Measurements from ENCODE around the gene TMTC4.
A peak's percentile ranks its signal among the peaks of the same experiment; 100 is the strongest.

The TMTC4 gene

DNA sequence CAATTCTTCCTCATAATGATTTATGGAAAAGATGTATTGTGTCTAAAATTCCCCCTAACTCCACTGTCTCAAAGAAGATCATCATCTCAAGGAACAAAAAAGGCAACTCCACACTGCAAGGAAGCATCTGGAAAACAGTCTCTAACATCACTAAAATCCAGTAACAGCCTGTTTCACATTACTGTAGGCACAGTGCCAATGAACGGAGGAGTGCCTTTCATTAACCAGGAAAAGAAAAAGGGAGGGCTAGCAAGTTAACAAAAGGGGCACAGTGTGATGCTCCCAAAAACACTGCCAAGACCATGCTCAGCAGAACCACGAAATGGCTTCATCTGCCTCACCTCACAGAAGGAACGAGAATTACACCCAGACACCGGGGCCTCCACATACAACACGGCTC, 8.5 kb downstream of the TMTC4 start:
- no peak for DNase-seq

DNA sequence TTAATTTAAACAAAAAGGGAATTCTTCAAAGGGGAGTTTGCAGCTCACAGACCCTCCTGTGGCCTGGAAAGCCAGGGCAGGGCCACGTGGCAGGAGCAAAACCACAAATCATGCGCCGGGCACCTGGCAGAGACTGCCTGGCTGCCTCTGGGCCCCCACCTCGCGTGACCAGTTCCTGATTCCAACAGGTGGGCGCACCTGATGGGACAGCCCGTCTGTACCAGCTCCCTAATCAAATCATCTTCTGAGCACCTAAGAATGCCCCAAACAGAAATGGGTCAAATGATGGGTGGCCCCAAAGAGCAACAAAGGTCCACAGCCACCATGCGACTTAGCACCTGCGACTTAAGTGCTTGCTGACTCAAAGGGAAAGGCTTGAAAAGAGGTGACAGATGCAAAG, 9.2 kb downstream of the TMTC4 start:
- no peak for DNase-seq

DNA sequence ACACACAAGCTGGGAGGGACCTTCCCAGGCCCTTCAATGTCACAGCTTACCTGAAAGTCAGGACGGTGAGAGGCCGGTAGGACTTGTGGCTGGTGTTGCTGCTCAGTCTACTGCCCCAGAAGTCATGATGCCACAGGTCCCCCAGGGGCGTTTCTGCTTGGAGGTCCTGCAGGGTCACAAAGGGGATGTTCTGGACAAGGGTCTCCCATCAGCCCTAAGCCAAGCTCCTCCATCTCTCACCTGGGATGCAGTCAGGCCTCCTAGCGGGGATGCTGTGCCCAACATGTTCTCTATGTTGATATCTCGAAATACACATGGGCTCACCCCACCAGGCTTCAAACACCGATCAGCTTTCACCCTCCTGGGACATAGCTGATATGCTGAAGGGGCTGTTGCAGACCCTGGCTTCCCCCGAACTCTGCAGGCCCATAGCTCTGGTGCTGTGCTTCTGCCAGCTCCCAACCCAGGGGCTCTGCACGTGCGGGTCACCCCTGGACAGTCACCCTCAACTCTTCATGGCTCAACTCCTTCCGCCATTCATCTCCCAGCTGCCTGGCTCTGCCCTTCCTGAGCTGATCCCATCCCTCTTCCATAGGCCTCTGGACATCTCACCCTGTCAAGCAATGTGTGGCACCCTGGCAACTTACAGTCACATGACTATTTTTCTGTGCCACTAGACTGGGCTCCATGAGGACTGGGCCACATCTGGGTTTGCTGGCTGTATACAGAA, 10.3 kb downstream of the TMTC4 start:
- no peak for DNase-seq

DNA sequence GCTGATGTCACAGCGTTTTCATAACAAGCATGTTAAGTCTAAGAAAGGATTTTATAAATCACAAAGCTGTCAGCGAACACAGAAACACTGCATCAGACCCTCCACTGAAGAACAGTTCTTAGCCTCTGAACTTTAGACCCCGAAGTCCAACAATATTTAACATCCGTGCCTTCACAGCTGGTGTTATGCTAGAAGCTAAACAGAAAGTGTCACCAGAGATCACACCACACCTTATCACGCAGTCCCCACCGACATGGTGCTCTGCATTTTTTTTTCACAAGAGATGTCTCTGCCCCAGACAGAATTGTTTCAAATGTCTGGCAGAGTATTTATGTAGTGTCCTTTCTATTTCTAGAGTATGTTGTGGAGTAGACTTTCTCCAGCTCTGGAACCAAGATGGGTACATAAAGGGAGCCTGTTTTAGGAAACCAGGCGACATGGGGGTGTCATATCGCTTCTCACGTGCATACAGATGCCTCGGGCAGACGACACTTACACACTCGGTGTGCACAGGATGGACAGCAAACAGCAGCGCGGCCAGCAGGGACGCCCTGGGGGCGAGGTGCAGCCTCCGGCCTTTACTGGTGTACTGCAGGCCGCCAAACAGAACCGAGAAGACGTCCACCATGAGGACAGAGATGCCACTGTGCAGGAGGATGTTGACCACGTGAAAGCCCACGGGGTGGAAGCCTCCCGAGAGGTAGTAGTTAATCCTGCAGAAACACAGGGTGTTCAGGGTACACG, 12.0 kb downstream of the TMTC4 start:
- DNase-seq: no peak

DNA sequence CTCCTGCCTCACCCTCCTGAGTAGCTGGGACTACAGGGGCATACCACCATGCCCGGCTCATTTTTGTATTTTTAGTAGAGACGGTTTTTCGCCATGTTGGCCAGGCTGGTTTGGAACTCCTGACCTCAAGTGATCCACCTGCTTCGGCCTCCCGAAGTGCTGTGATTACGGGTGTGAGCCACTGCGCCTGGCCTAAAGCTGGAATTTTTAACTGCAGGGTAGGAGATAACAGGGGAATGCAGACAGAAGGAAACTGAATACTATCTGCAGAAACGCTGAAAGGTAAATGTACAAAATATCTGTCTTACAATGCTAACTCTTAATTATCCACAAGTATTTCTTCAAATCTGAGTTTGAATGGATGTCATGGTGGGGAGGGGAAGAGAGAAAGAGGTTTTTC, 13.8 kb downstream of the TMTC4 start:
- DNase-seq: no peak

DNA sequence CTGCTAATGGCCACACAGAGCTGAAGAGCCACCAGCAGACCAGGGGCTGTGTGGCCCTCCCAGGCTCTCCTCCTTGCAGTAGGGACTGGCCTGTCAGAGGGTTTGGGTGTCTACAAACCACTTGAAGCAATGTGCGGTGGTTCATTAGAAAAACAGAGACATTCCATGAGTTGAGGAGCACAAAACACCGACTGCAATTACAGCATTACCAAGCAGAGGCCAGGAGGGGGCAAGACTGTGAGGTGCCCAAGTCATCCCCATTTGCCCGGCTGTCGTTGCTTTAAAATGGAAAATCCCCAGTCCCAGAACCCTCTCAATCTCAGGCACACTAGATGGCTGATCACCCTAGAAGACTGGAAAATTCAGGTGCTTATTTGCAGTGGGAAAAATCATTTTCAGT, 15.0 kb downstream of the TMTC4 start:
- DNase-seq: no peak

DNA sequence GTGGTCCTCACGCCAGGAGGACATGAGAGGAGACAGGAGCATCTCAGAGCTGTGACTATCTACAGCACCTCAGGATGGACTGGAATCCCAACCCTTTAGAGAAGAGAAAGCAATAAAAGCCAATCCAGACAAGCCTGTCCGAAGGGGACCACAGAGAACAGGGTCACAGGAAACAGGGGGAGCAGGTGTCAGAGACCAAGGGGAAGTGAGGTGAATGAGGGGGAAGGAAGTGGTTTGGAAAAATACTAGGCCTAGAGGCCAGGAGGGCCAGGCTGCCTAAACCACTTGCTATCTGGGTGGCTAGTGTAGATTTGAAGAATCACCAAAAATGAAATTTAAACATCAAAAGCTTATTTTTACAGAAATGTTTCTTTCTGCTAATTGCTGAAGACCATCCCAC, 16.2 kb downstream of the TMTC4 start:
- DNase-seq: no peak

DNA sequence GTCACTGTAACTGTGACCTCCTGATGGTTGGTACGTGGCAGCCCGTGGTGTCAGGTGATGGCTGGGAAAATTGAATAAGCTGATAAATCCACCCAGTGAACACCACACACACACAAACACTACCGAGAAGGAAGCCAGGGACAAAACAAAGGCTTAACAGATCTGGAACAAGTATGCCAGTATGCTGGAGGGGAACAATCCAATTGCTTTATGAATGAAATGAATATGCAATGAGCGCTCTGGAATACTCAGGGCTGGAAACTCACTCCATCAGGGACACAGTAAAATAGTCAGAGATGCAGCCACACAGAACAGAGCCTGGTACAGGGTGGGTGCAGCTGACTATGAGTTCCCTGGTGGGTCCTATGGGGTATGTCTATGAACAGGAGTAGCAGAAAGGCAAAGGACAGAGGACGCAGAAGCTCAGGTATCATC, 16.7 kb downstream of the TMTC4 start:
- no peak for DNase-seq

DNA sequence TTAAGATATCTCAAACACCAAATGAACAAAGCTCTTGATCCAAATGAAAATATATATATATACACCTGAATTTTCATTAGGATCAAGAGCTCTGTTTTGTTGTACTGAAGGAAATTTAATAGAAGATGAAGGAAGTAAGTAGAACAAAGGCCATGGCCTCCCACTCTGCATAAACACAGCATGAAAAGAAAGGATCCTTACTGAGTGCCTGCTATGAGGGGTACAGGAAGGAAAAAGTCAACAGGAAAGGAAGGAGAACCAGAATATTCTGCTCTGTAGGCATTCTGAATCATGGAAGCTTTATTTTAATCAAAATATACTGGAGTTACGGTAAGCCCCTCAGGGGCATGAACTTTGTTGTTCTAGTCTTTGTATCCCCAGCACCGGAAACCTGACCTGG, 22.1 kb downstream of the TMTC4 start:
- DNase-seq: no peak

DNA sequence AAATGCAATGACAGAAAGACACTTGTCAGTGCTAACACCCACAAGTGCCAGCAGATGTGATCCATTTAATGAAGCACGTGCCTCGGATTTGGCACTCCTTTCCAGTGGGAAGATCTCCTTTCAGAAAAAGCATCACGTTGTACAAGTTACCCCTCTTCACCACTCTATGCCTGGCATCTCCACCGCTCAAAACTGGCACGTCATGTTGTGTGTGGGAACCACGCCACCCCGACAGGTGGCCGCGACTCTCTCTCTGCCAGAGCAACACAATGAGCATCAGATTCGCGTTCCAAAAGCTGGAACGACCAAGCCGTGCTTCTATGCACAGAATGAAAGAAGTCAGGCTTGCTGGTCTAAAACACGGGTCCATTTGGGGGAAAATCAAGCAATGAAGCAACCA, 24.3 kb downstream of the TMTC4 start:
- DNase-seq: no peak

DNA sequence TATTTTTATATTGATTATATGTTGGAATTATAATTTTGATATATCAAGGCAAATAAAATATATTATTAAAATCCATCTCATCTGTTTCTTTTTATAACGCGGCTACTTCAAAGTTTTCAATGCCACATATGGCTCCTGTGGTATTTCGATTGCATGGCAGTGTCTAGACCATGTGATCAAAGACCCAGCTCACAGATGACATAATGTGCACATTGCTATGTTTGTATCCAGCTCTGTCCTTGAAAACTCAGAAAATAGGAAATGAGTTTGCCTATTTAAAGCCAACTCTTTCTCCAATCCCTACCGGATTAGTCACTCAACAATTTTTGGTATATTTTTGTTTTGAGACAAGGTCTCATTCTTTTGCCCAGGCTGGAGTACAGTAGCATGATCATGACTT, 26.2 kb downstream of the TMTC4 start:
- peak; percentile 17 for DNase-seq

DNA sequence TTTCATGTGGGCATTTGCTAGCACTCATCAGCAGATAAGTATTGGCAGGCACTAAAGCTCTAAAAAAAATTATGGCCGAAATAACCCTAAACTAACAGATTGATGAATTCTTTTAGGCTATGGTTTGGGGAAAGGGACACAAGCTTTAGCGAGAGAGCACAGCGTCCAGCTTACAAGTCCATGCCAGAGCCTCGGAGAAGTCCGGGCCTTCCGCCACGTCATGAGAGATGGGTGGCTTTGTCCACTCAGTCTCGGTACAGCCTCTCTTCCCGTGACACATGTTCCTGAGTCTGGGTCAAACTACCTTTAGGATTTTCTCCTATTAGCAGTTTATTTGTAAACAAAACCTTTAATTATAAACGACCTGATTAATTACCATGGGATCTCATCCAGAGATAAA, 27.7 kb downstream of the TMTC4 start:
- DNase-seq: no peak

DNA sequence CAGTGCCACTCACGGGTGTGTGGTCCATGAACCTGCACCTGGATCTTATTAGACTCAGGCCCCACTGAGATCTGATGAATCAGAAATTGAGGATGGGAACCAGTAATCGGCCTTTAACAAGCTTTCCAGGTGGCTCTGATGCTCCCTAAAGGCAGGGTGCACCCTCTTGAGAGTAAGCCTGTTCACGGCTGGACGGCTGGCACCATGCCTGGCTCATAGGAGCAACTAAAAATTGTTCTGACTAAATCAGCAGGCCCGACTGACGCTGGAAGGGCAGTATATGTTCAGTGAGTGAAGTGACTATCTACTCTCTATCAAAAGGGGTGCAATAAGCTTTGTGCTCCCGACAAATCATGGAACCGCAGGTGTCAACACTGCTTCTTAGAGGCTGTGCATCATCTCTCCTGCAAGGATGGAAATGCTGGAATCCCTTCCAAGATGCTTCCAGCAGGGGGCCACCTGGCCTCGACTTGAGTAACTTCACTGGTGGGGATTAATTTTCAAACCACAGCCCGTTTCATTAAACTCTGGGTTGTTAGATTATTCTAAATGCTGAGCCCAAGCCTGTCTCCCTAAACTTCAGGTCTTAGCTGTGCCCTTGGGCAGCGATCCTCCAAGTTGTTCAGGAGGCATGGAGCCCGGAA, 28.4 kb downstream of the TMTC4 start:
- DNase-seq: peak; percentile 27

DNA sequence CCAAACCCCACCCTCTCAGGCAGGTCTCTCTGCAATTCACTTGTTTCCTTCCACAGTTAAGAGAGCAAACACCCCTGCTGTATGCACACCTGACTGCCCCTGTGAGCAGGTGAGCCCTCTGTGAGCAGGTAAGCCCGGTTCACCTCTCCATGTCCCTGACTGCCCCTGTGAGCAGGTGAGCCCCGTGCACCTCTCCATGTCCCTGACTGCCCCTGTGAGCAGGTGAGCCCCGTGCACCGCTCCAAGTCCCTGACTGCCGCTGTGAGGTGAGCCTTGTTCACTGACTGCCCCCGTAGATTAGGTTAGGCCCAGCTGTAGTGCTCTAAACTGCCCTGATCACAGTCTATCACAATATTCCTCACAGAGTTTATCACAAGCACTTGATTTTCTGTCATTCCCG, 29.2 kb downstream of the TMTC4 start:
- no peak for DNase-seq

DNA sequence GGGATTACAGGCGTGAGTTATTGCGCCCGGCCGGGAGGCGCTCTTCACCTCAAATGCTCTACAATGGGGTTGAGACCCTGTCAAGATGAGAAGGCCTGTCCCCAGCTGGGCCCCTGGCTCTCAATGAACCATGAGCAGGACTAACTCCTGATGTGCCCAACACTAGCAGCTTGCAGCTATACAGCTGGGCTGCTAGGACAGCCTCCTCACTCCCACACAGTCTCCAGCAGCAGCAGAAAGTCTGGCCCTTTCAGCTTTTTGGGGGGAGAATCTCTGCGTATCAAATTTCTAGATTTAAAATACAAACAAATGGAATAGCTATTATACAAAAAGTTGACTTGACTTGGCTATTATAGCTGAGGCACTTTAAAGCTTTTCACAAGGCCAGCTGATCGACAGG, 30.2 kb downstream of the TMTC4 start:
- no peak for DNase-seq

DNA sequence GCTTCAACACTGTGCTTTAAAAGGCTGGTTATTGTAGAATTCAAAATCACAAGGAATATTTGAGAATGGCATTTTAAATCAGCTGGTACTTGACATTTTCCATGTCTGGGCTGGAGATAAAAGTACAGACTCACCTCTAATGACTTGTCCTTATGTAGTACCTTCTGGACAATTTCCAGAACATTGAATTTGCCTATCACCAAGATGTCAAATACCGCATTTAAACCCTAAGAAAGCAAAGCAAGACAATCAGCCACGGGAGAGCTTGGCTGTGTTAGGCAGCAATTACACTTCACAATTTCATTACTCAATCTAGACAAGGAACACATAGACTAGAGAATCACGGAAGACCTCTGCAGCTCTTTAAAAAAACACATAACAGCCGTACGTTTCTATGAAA, 36.8 kb downstream of the TMTC4 start:
- DNase-seq: no peak

DNA sequence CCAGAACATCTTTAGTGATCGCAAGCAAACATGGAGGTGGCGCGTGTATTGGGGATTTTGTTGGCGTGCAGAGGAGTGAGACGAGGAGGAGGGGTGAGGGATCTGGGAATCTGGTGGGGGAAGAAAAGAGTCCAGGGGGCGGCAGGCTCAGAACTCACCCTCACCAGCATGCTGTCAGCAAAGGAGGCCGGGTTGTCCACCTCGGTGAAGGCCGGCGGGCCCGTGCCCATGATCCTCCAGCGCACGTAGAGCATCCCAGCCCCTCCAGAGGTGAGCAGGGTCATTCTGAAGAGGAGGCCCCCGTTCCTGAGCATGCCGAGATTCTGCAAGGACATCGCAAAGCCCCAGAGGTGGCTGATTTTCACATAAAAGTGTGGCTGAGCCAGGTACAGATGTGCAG, 37.2 kb downstream of the TMTC4 start:
- DNase-seq: no peak

DNA sequence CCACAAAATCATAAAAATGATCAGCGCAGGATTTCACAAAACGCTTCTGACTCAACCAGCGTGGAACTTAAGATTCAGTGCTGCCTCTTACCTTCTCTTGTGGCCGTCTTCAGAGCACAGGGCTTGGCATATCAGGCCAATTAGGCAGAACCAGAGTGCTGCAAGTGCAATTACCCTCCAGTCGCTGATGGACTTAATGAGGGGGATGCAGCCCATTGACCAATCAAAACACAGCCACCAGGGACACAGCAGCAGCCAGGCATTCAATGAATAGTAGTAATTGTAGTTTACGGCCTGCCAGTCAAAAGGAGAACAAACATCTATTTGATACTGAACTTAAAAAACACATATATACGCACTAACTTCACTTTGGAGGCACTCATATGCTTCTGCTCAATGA, 38.2 kb downstream of the TMTC4 start:
- no peak for DNase-seq

DNA sequence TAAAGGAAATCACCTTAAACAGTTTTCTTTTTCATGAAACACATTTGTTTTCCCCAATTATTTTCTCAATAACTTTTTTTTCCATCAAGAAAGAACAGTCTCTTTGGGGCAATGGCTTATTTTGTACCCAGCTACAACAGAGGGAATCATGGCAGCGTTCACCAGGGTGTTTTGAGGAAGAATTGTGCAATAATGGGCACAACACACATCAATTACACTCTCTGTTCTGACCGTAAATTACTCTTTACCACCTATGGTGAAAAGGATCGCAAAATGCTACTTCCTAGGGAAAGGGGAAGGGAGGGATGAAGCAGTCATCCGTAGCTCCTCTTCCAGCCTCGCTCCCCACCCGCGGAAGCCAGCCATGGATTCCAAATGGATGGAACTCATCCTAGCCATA, 38.6 kb downstream of the TMTC4 start:
- no peak for DNase-seq

DNA sequence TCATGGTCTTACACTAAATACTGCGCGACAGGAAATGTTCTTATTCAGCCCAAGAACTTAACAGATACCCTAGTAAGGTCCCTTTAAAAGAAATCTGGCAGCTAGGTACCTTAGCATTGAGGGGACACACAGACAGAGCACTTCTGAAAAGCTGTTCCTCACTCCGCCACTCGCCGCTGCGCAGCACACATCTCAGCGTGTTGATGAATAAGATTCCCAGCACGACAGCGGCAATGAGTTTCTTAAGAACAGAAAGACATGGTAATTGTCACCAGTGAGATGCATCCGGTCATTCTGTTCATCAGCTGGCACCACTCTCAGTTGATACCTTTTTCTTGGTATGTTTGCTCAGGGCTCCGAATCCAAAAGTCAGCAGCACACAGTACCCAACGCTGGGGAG, 39.9 kb downstream of the TMTC4 start:
- DNase-seq: no peak

DNA sequence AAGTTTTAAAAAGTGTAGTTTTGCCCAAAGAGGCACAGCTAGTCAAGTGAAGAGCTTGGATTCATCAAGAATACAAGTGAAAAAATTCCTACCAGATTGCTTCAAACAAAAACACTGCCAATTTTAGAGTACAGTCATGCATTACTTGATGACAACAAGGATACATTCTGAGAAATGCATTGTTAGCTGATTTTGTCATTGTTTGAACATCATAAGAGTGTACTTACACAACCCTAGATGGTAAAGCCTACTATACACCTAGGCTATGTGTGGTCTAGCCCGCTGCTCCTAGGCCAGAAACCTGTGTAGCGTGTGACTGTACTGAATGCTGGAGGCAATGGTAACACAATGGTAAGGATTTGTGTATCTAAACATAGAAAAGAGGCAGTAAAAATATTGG, 41.1 kb downstream of the TMTC4 start:
- DNase-seq: peak; percentile 84

DNA sequence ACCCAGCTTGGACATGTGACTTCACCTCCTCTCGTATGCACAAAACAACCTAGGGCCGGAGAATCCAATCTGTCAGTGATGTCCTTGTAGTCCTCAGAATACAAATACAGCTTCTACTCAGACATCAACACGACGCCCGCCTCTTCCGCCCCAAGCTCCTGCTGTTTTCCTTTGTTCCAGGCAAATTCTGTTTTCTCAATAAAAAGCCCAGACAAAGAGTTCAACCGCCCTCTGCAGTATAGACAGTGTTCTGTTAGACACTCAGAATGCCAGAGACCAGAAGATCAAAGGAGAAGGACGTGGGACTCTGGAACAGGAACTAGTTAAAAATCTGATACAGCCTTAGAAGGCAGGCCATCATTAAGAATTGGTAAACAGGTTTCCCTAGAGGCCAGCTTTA, 44.0 kb downstream of the TMTC4 start:
- DNase-seq: no peak

DNA sequence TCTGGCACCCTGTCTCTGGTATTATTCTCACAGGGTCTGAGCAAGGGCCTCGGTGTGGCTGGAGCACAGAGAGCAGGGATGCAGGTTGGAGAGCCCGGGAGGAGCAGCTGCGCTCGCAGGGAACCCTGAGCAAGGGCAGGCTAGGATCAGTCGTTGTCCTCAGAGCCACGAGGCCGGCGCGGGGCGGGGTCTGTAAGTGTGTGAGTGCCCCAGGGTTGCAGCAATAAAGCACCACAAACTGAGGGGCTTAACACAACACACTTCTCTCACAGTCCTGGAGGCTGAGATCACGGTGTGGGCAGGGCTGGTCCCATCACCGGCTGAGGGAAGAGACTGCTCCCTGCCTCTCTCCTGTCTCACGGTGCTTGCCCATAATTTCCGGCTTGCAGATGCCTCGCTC, 47.5 kb downstream of the TMTC4 start:
- no peak for DNase-seq

DNA sequence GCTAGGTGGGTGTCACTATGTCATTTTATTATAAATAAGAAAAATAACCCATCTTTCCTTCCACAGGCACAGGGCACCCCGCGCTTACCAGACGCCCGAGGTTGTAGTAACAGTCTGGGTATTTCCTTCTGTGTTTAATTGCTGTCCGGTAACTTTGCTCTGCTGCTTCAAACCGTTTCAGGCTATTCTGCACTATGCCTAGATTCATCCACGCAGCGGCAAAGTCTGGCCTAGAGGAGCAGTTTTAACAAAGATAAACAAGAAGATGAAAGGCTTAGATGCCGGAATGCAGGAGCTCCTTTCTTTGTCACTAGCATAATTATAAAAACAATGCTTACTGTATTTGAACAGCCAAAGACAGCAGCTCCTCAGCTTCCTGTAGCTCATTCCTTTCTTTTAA, 49.1 kb downstream of the TMTC4 start:
- DNase-seq: no peak
